Neural crest cell (in vitro differentiated cells): ENCODE measurements around the gene COX10. TPM values are rescaled to one million over a fixed set of nuclear protein-coding genes. Genes with fewer than 3 reads are reported as not detected.

ENCODE experiments used
- DNase-seq: peaks from one replicate; pipeline ENCODE4 v3.0.0; 2021; ENCODE audit warnings: low read depth, mixed read lengths, low spot score
- H3K27ac Mint-ChIP-seq: one replicate; pipeline ENCODE4 v1.8.0; 2021; ENCODE audit warnings: mild to moderate bottlenecking, mixed read lengths; ENCODE audit not compliant: unreplicated experiment
- H3K27me3 Mint-ChIP-seq: 2 replicates; pipeline ENCODE4 v1.8.0; 2021; ENCODE audit warnings: low read depth, mild to moderate bottlenecking, mixed read lengths
- H3K36me3 Mint-ChIP-seq: 2 replicates; pipeline ENCODE4 v1.8.0; 2021; ENCODE audit warnings: low read depth, mild to moderate bottlenecking, mixed read lengths
- H3K4me1 Mint-ChIP-seq: 2 replicates; pipeline ENCODE4 v1.8.0; 2021; ENCODE audit warnings: mixed read lengths
- H3K4me3 Mint-ChIP-seq: one replicate; pipeline ENCODE4 v1.8.0; 2021; ENCODE audit warnings: mild to moderate bottlenecking, mixed read lengths
- H3K9me3 Mint-ChIP-seq: 2 replicates; pipeline ENCODE4 v1.8.0; 2021; ENCODE audit warnings: mixed read lengths
- CTCF ChIP-seq: fragments of 200-600 bp; sonication (generic); conservative IDR thresholded peaks from 2 replicates; pipeline ENCODE4 v1.5.0; 2021; ENCODE audit warnings: antibody characterized with exemption, mild to moderate bottlenecking
- total RNA-seq: library from RNA; stranded (reverse); gene quantifications from 2 replicates; pipeline ENCODE4 v1.2.1, GENCODE V29; 2021

Gene COX10
- total RNA-seq, 1 donor from 2014 or later = 19.3 TPM

- no peak for TF ChIP-seq CTCF
- no peaks in the 10 kb centered on the region for H3K9me3 Mint-ChIP-seq
- no peak for DNase-seq
- H3K4me1 Mint-ChIP-seq = peaks cover 4% of the 10 kb centered on the region
- H3K4me3 Mint-ChIP-seq = no peak overlapping the region
- H3K36me3 Mint-ChIP-seq = no peaks in the 10 kb centered on the region
- H3K27ac Mint-ChIP-seq = no peak overlapping the region
- no peaks in the 10 kb centered on the region for H3K27me3 Mint-ChIP-seq
Observed at GRCh38 chr17:14135906-14136590, 66.7 kb downstream of the COX10 start.

DNA sequence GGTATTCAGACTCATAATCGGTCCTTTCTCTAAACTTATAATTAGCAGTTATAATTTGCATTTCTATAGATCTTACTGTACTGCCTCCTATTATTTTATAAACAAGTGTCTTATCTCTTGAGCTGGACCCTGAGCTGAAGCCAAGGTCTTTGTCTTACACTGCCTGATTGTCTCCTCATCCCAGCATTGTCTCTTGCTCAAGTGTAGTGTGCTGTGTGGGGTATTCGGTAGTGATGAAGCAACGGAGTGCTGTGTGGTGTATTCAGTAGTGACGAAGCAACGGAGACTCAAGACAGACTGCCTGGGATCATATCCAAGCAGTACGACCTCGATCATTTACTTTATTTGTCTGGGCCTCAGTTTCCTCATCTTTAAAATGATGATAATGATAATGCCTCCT, 69.3 kb downstream of the COX10 start:
- no peaks in the 10 kb centered on the region for H3K9me3 Mint-ChIP-seq
- H3K36me3 Mint-ChIP-seq = no peaks in the 10 kb centered on the region
- no peak overlapping the region for H3K27ac Mint-ChIP-seq
- no peak overlapping the region for H3K4me3 Mint-ChIP-seq
- DNase-seq = no peak
- TF ChIP-seq CTCF = no peak
- peaks cover 4% of the 10 kb centered on the region for H3K4me1 Mint-ChIP-seq
- H3K27me3 Mint-ChIP-seq = no peaks in the 10 kb centered on the region

DNA sequence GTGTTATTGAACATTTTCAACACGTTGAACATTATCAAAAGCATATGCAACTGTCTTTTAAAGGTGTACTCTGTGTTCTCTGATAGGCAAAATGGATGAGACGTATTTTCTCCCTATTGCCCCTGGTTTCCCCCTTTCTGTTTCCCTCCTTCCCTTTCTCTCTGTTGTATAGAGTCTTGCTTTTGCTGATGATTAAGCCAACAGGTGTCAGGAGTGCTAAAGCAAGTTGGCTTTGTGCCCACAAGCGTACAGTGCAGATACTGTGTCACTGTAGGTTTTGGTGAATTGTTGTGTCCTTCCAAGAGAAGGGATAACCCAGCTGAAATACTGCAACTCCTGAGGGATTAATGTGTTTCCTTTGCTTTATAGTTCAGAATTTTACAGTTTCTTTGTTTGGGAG, 74.4 kb downstream of the COX10 start:
- no peak overlapping the region for H3K27ac Mint-ChIP-seq
- DNase-seq = no peak
- H3K9me3 Mint-ChIP-seq = peaks cover 13% of the 10 kb centered on the region
- H3K4me1 Mint-ChIP-seq = no peaks in the 10 kb centered on the region
- no peaks in the 10 kb centered on the region for H3K27me3 Mint-ChIP-seq
- no peak overlapping the region for H3K4me3 Mint-ChIP-seq
- TF ChIP-seq CTCF = no peak
- peaks cover 8% of the 10 kb centered on the region for H3K36me3 Mint-ChIP-seq

DNA sequence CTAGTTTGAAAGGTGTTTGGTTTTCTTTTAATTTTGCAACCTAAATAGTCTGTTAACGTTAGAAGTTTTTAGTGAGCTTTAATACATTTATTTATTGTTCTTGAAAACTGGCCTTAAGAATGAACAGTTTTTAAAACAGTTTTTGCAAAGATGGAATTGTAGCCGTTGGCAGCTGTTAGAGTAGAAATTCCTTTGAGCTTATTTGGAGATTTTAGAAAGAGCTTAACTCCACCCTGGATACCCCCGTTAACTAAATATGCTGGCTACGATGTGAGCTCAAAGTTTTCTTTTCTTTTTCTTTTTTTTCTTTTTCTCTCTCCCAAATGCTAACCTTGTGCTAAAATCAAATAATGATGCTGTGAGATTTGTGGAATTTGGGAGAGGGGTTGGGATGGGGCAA, 75.2 kb downstream of the COX10 start:
- no peaks in the 10 kb centered on the region for H3K27me3 Mint-ChIP-seq
- H3K4me3 Mint-ChIP-seq = no peak overlapping the region
- TF ChIP-seq CTCF = no peak
- peaks cover 13% of the 10 kb centered on the region for H3K9me3 Mint-ChIP-seq
- no peak overlapping the region for H3K27ac Mint-ChIP-seq
- no peak for DNase-seq
- no peaks in the 10 kb centered on the region for H3K4me1 Mint-ChIP-seq
- H3K36me3 Mint-ChIP-seq = peaks cover 8% of the 10 kb centered on the region

GRCh38 chr17:14149751-14150150, 80.4 kb downstream of the COX10 start:
- Mint-ChIP-seq H3K36me3 (peaks cover 9% of the 10 kb centered on the region), H3K4me3 (no peak overlapping the region), H3K9me3 (peaks cover 12% of the 10 kb centered on the region), H3K27ac (no peak overlapping the region), H3K27me3 (no peaks in the 10 kb centered on the region), H3K4me1 (no peaks in the 10 kb centered on the region)
- no peak for TF ChIP-seq CTCF
- DNase-seq = no peak
